ENCODE measurements around the gene SURF1.
A peak's percentile ranks its signal among the peaks of the same experiment; 100 is the strongest.

Gene SURF1, protein sequence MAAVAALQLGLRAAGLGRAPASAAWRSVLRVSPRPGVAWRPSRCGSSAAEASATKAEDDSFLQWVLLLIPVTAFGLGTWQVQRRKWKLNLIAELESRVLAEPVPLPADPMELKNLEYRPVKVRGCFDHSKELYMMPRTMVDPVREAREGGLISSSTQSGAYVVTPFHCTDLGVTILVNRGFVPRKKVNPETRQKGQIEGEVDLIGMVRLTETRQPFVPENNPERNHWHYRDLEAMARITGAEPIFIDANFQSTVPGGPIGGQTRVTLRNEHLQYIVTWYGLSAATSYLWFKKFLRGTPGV

DNA sequence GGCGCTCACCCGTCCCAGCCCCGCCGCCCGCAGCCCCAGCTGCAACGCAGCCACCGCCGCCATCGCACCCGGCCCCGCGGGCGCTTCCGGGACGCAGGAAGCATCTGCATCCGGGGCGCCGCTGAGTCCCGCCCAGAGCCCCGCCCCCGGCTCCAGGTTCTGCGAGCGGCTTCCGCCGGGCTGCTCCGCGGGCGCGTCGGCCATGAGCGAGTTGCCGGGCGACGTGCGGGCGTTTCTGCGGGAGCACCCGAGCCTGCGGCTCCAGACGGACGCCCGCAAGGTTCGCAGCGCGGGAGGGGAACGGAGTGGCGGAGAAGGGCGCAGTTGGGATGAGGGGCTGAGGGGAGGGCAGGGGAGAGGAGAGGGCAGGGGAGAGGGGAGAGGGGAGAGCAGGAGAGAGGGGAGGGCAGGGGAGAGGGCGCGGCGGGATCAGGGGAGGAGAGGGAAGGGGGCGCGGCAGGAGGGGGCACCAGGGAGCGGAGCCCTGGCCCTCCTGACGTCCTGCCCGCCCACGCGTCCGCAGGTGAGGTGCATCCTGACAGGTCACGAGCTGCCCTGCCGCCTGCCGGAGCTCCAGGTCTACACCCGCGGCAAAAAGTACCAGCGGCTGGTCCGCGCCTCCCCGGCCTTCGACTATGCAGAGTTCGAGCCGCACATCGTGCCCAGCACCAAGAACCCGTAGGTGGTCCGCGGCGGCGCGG lies at the start of gene SURF1, which contains the start of gene SURF2:
Gene SURF1 (minus strand): TSS at position 97 of the 701 bp plus-strand sequence. CDS start 34 bp downstream, at position 63.
Gene SURF2 (plus strand): TSS at position 160 of the 701 bp plus-strand sequence. CDS start 43 bp downstream, at position 203.
- Histone ChIP-seq H3K27me3 (ENCODE audit: insufficient read depth, low read length) (no peaks in the 10 kb centered on the region), H2AFZ (ENCODE audit: low read length, unreplicated experiment) (peak within 1 kb of the TSS; percentile 30), H3K4me1 (ENCODE audit: control insufficient read depth, insufficient read depth, low read length, unreplicated experiment) (peaks cover 21% of the 10 kb centered on the region), H3K36me3 (ENCODE audit: insufficient read depth, low read length) (0 out of 2 replicates have a peak, but pooled peaks cover 7% of the 10 kb centered on the region), H3K27ac (ENCODE audit: low read depth, low read length) (peak within 1 kb of the TSS; percentile 23; the same call in 1 of the 2 replicates), H3K79me2 (ENCODE audit: control insufficient read depth, insufficient read depth, low read length, unreplicated experiment) (peaks cover 18% of the 10 kb centered on the region), H3K4me3 (ENCODE audit: low read depth, low read length) (peak within 1 kb of the TSS; percentile 95)

DNA sequence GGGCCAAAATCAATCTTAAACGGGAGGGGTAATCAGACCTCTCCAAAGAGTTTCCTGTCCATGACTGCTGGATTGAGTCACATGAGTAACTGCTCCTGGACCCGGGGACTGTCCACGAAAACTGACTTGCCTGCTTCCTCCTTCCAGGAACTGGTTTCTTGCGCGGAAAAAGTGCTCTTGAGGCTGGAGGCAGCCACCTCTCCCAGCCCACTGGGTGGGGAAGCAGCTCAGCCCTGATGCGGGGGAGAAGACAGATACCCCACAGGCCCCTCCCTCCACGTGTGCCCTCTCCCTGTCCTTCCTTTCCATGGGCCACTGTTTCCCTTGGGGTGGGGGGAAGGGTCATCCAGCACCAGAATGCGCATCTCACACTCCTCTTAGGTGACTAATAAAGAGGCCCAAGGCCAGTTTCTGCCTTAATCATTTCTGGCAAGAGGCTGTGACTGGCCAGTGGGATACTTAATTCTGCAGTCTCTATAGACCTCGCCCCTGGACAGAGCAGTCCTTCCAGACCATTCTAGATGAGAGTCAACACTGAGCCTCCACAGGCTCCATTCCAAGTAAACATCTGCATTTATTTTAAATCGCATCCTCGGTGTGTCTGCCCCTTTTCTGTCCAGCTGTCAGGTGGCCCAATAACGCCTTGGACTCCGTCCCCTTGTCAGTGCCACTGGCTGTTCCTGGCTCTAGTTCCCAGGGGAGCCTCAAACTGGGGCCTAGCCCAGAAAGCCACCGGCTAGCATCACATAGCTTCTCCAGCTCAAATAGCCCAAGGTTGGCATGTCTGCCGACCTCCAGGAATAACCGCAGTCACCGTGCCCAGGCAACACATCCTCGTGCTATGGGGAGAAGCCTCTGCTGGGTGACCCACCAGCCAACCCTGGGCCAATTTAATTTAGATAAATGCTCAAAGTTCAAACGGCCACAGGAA lies 49.5 kb upstream of the SURF1 start:
- Histone ChIP-seq H2AFZ (ENCODE audit: low read length, unreplicated experiment) (no peak overlapping the region), H3K4me1 (ENCODE audit: control insufficient read depth, insufficient read depth, low read length, unreplicated experiment) (peaks cover 20% of the 10 kb centered on the region), H3K79me2 (ENCODE audit: control insufficient read depth, insufficient read depth, low read length, unreplicated experiment) (no peaks in the 10 kb centered on the region), H3K27ac (ENCODE audit: low read depth, low read length) (peak overlapping the region; percentile 75), H3K36me3 (ENCODE audit: insufficient read depth, low read length) (no peaks in the 10 kb centered on the region), H3K4me3 (ENCODE audit: low read depth, low read length) (peak overlapping the region; percentile 35; the same call in 1 of the 2 replicates), H3K27me3 (ENCODE audit: insufficient read depth, low read length) (no peaks in the 10 kb centered on the region)

DNA sequence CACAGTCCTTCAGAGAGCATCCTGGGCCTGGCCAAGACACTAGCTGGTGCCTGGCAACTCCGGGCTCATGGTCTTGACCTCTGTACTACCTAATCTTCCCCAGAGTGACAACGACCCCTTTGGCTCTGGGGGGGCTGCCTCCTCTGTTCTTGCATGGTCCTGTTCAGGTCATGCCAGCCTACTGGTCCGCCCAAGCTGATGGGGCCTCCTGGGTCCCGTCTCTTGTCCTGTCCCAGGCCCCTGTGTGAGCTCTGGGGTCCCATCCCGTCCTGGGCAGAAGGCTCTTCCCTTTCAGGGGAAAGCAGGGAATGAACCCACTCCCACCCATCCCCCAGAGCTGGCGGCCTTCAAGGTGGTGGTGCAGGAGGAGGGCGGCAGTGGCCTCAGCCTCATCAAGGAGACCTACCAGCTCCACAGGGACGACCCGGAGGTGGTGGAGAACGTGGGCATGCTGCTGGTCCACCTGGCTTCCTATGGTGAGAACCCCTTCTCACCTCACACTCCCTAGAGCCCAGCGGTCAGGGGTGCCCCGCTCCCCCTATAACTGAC lies 48.2 kb upstream of the SURF1 start:
- H2AFZ ChIP-seq (ENCODE audit: low read length, unreplicated experiment): no peak overlapping the region
- H3K4me1 ChIP-seq (ENCODE audit: control insufficient read depth, insufficient read depth, low read length, unreplicated experiment): peaks cover 20% of the 10 kb centered on the region
- H3K36me3 ChIP-seq (ENCODE audit: insufficient read depth, low read length): no peaks in the 10 kb centered on the region

GRCh38 chr9:133403766-133404453 lies 47.6 kb upstream of the SURF1 start:
- Histone ChIP-seq H3K36me3 (ENCODE audit: insufficient read depth, low read length) (no peaks in the 10 kb centered on the region), H2AFZ (ENCODE audit: low read length, unreplicated experiment) (no peak overlapping the region), H3K79me2 (ENCODE audit: control insufficient read depth, insufficient read depth, low read length, unreplicated experiment) (no peaks in the 10 kb centered on the region), H3K4me1 (ENCODE audit: control insufficient read depth, insufficient read depth, low read length, unreplicated experiment) (peaks cover 20% of the 10 kb centered on the region), H3K27me3 (ENCODE audit: insufficient read depth, low read length) (no peaks in the 10 kb centered on the region), H3K4me3 (ENCODE audit: low read depth, low read length) (no peak overlapping the region), H3K27ac (ENCODE audit: low read depth, low read length) (no peak overlapping the region)

More for the DNA sequence above, 48.2 kb upstream of the SURF1 start:
- Histone ChIP-seq H3K79me2 (ENCODE audit: control insufficient read depth, insufficient read depth, low read length, unreplicated experiment) (no peaks in the 10 kb centered on the region), H3K27me3 (ENCODE audit: insufficient read depth, low read length) (no peaks in the 10 kb centered on the region), H3K27ac (ENCODE audit: low read depth, low read length) (no peak overlapping the region), H3K4me3 (ENCODE audit: low read depth, low read length) (no peak overlapping the region)

GRCh38 chr9:133402689-133403088 lies 46.4 kb upstream of the SURF1 start:
- Histone ChIP-seq H3K79me2 (ENCODE audit: control insufficient read depth, insufficient read depth, low read length, unreplicated experiment) (no peaks in the 10 kb centered on the region), H3K27ac (ENCODE audit: low read depth, low read length) (no peak overlapping the region), H2AFZ (ENCODE audit: low read length, unreplicated experiment) (no peak overlapping the region), H3K27me3 (ENCODE audit: insufficient read depth, low read length) (no peaks in the 10 kb centered on the region), H3K36me3 (ENCODE audit: insufficient read depth, low read length) (no peaks in the 10 kb centered on the region), H3K4me1 (ENCODE audit: control insufficient read depth, insufficient read depth, low read length, unreplicated experiment) (peaks cover 20% of the 10 kb centered on the region), H3K4me3 (ENCODE audit: low read depth, low read length) (no peak overlapping the region)

DNA sequence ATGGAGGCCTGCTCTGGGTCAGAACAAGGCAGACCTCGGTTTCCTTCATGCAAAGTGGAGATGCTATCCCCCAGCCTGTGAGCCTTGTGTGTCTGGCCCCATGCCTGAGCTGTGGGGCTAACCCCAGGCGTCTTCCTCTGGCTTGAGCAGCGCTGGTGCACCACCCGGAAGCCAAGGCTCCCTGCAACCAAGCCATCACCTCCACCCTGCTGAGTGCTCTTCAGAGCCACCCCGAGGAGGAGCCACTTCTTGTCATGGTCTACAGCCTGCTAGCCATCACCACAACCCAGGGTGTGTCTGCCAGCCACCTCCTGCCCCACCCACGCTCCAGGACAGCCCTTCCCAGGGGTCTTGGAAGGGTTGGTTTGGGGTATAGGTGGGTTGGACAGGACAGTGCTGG lies 45.3 kb upstream of the SURF1 start:
- no peak overlapping the region for H3K4me3 ChIP-seq (ENCODE audit: low read depth, low read length)
- H2AFZ ChIP-seq (ENCODE audit: low read length, unreplicated experiment): no peak overlapping the region
- peaks cover 18% of the 10 kb centered on the region for H3K4me1 ChIP-seq (ENCODE audit: control insufficient read depth, insufficient read depth, low read length, unreplicated experiment)
- H3K27me3 ChIP-seq (ENCODE audit: insufficient read depth, low read length): no peaks in the 10 kb centered on the region
- no peaks in the 10 kb centered on the region for H3K36me3 ChIP-seq (ENCODE audit: insufficient read depth, low read length)
- H3K27ac ChIP-seq (ENCODE audit: low read depth, low read length): no peak overlapping the region
- H3K79me2 ChIP-seq (ENCODE audit: control insufficient read depth, insufficient read depth, low read length, unreplicated experiment): no peaks in the 10 kb centered on the region

- peaks cover 7% of the 10 kb centered on the region; the same call in 1 of the 2 replicates for H3K27me3 ChIP-seq (ENCODE audit: insufficient read depth, low read length)
- no peak overlapping the region for H3K4me3 ChIP-seq (ENCODE audit: low read depth, low read length)
- H2AFZ ChIP-seq (ENCODE audit: low read length, unreplicated experiment): no peak overlapping the region
- no peaks in the 10 kb centered on the region for H3K36me3 ChIP-seq (ENCODE audit: insufficient read depth, low read length)
- H3K27ac ChIP-seq (ENCODE audit: low read depth, low read length): no peak overlapping the region
- no peaks in the 10 kb centered on the region for H3K79me2 ChIP-seq (ENCODE audit: control insufficient read depth, insufficient read depth, low read length, unreplicated experiment)
- peaks cover 5% of the 10 kb centered on the region for H3K4me1 ChIP-seq (ENCODE audit: control insufficient read depth, insufficient read depth, low read length, unreplicated experiment)
Measured at GRCh38 chr9:133400292-133400691, 44.0 kb upstream of the SURF1 start.

DNA sequence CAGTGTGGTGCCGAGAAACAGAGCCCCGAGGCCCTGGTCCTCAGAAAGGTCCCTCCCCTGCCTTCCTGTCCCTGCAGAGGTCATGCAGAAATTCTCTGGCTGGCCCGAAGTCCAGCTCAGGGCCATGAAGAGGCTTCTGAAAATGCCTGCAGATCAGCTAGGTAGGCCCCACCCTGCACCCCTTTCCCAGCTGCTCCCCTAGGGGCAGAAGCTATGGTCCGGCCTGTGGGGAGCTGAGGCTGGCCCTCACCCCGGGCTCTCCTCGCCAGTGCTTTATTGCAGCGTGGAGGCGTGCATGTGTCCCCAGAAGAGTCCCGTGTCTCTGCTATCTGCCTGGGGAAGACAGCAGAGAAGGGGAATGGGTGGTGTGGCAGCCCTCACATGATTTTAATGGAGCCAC lies 41.6 kb upstream of the SURF1 start:
- no peaks in the 10 kb centered on the region for H3K36me3 ChIP-seq (ENCODE audit: insufficient read depth, low read length)
- no peak overlapping the region for H3K4me3 ChIP-seq (ENCODE audit: low read depth, low read length)
- H2AFZ ChIP-seq (ENCODE audit: low read length, unreplicated experiment): no peak overlapping the region

DNA sequence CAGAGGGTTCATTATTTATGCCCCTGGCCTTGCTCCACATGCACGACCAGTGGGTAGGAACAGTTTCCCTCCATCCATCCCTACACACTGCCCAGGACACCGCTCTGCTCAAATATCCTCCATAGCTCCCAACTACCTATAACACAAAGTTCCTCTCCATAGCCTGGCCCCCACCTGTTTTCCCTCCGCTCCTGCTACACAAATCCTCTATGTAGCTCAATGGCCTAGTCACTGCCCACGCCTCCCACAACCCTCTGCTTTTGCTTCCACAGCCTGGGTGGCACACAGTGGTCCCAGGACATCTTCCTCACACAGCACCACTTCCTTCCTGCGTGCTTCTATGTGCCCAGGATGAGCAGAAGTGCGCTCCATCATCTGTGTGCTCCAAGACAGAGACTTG lies 41.1 kb upstream of the SURF1 start:
- Histone ChIP-seq H2AFZ (ENCODE audit: low read length, unreplicated experiment) (no peak overlapping the region), H3K4me3 (ENCODE audit: low read depth, low read length) (no peak overlapping the region), H3K27me3 (ENCODE audit: insufficient read depth, low read length) (peaks cover 24% of the 10 kb centered on the region), H3K36me3 (ENCODE audit: insufficient read depth, low read length) (no peaks in the 10 kb centered on the region), H3K79me2 (ENCODE audit: control insufficient read depth, insufficient read depth, low read length, unreplicated experiment) (no peaks in the 10 kb centered on the region), H3K27ac (ENCODE audit: low read depth, low read length) (no peak overlapping the region), H3K4me1 (ENCODE audit: control insufficient read depth, insufficient read depth, low read length, unreplicated experiment) (no peaks in the 10 kb centered on the region)

More for the DNA sequence above, 41.6 kb upstream of the SURF1 start:
- Histone ChIP-seq H3K27ac (ENCODE audit: low read depth, low read length) (no peak overlapping the region), H3K27me3 (ENCODE audit: insufficient read depth, low read length) (peaks cover 24% of the 10 kb centered on the region), H3K4me1 (ENCODE audit: control insufficient read depth, insufficient read depth, low read length, unreplicated experiment) (no peaks in the 10 kb centered on the region), H3K79me2 (ENCODE audit: control insufficient read depth, insufficient read depth, low read length, unreplicated experiment) (no peaks in the 10 kb centered on the region)

Measured in ACC112 (cell line).